NCI-H69 (cell line): ENCODE measurements around the gene EDC3.
"Not testable (repeated sequence)": the region's sequence is repeated elsewhere in the genome, so short reads cannot be mapped to it uniquely, and the experiment has no call there.

Source experiments
- DNase-seq: peaks from one replicate; lab custom pipeline; 2025; lab: John Stamatoyannopoulos, UW

EDC3 gene

GRCh38 chr15:74709892-74710291 is 14.1 kb upstream of the EDC3 start:
- DNase-seq, result no peak

GRCh38 chr15:74709011-74709410 is 13.2 kb upstream of the EDC3 start:
- DNase-seq, result no peak

GRCh38 chr15:74696808-74697207 is 984 bp upstream of the EDC3 start:
- no peak for DNase-seq

GRCh38 chr15:74696398-74696729 is 540 bp upstream of the EDC3 start:
- no peak for DNase-seq

- DNase-seq, result no peak
Observed at GRCh38 chr15:74692327-74692726, 3.5 kb downstream of the EDC3 start.

- no peak for DNase-seq
Observed at GRCh38 chr15:74683758-74684157, 12.1 kb downstream of the EDC3 start.

GRCh38 chr15:74682954-74683353 is 12.9 kb downstream of the EDC3 start:
- DNase-seq, result no peak

- DNase-seq, result no peak
Observed at GRCh38 chr15:74680456-74680855, 15.4 kb downstream of the EDC3 start.

GRCh38 chr15:74676801-74677200 is 19.0 kb downstream of the EDC3 start:
- DNase-seq, result no peak

GRCh38 chr15:74674161-74674560 is 21.7 kb downstream of the EDC3 start:
- no peak for DNase-seq

- no peak for DNase-seq
Observed at GRCh38 chr15:74669627-74670026, 26.2 kb downstream of the EDC3 start.

- no peak for DNase-seq
Observed at GRCh38 chr15:74667975-74668374, 27.8 kb downstream of the EDC3 start.

GRCh38 chr15:74664670-74665069 is 31.2 kb downstream of the EDC3 start:
- DNase-seq, result no peak

- peak; percentile 39 for DNase-seq
Observed at GRCh38 chr15:74664028-74664616, 31.7 kb downstream of the EDC3 start.

- no peak for DNase-seq
Observed at GRCh38 chr15:74663303-74664027, 32.4 kb downstream of the EDC3 start.

GRCh38 chr15:74662064-74662860 is 33.6 kb downstream of the EDC3 start:
- DNase-seq, result no peak

- DNase-seq, result not testable (repeated sequence)
Observed at GRCh38 chr15:74661280-74661679, 34.5 kb downstream of the EDC3 start.

- DNase-seq, result peak; percentile 50
Observed at GRCh38 chr15:74657846-74658245, 38.0 kb downstream of the EDC3 start.

GRCh38 chr15:74656935-74657535 is 38.8 kb downstream of the EDC3 start:
- DNase-seq, result peak; percentile 78

GRCh38 chr15:74655424-74655823 is 40.4 kb downstream of the EDC3 start:
- peak; percentile 85 for DNase-seq

GRCh38 chr15:74653426-74654102 is 42.3 kb downstream of the EDC3 start:
- peak; percentile 75 for DNase-seq

- peak; percentile 94 for DNase-seq
Observed at GRCh38 chr15:74651242-74651741, 44.5 kb downstream of the EDC3 start.
